ENCODE measurements around the gene UPF1.

GRCh38 chr19:18906605-18907519 lies 75.1 kb downstream of the UPF1 start:
- TF ChIP-seq YY1 (IDR thresholded peaks at IDR 0.05; ENCODE audit: insufficient read depth, insufficient read length) = no peak
- no peak for TF ChIP-seq ZNF274 (IDR thresholded peaks at IDR 0.05; ENCODE audit: low read depth, low read length)
- TF ChIP-seq SUZ12 (IDR thresholded peaks at IDR 0.05; ENCODE audit: extremely low read depth, insufficient read depth, insufficient read length) = no peak

Data from NT2/D1 (cell line).